Natural killer cell (primary cell): Measurements from ENCODE around the gene SCAF11. TPM values are rescaled to one million over a fixed set of nuclear protein-coding genes. Genes with fewer than 3 reads are reported as not detected.

ENCODE experiments used
- ATAC-seq, 3 donors: fragments of 150-1000 bp in 2 of 3; fragments of 200-7000 bp in 1 of 3; cut with Tn5 transposase; 1 replicate in 1 of 3; 2 replicates in 2 of 3; pipeline ENCODE4 v1.10.0; 2021; ENCODE audit warnings: mild to moderate bottlenecking in 2 of 3, moderate library complexity in 2 of 3
- DNase-seq, 2 donors: peaks; one replicate each; pipeline versions ENCODE4 v3.0.0 to v3.0.0-alpha.2; 2013 to 2021; ENCODE audit warnings: mixed read lengths in 1 of 2
- H3K27ac ChIP-seq: one replicate; pipeline ENCODE4 v1.5.1; 2013; ENCODE audit warnings: mild to moderate bottlenecking, low read length
- H3K27me3 ChIP-seq: one replicate; pipeline ENCODE4 v1.6.1; 2013; ENCODE audit warnings: low read length; ENCODE audit not compliant: control insufficient read depth, insufficient read depth
- H3K36me3 ChIP-seq: one replicate; pipeline ENCODE4 v1.6.1; 2013; ENCODE audit warnings: low read length; ENCODE audit not compliant: control insufficient read depth, insufficient read depth
- H3K4me1 ChIP-seq: one replicate; pipeline ENCODE4 v1.6.1; 2013; ENCODE audit warnings: low read length; ENCODE audit not compliant: control insufficient read depth, insufficient read depth
- H3K4me3 ChIP-seq: one replicate; pipeline ENCODE4 v1.5.1; 2013; ENCODE audit warnings: low read length
- H3K9me3 ChIP-seq: one replicate; pipeline ENCODE4 v1.6.1; 2013; ENCODE audit warnings: low read length; ENCODE audit not compliant: control insufficient read depth, insufficient read depth
- H3K27ac Mint-ChIP-seq, 2 donors: one replicate each; pipeline ENCODE4 v1.8.0; 2022; ENCODE audit warnings: mild to moderate bottlenecking in 2 of 2, mixed read lengths in 2 of 2, moderate library complexity in 1 of 2
- H3K27me3 Mint-ChIP-seq, 2 donors: one replicate each; pipeline ENCODE4 v1.8.0; 2022; ENCODE audit warnings: low read depth in 2 of 2, mixed read lengths in 2 of 2
- H3K36me3 Mint-ChIP-seq: one replicate; pipeline ENCODE4 v1.8.0; 2022; ENCODE audit warnings: mixed read lengths
- H3K4me1 Mint-ChIP-seq, 2 donors: one replicate each; pipeline ENCODE4 v1.8.0; 2022; ENCODE audit warnings: mixed read lengths in 2 of 2
- H3K4me3 Mint-ChIP-seq: one replicate; pipeline ENCODE4 v1.8.0; 2022; ENCODE audit warnings: mild to moderate bottlenecking, moderate library complexity, mixed read lengths
- H3K9me3 Mint-ChIP-seq, 2 donors: one replicate each; pipeline ENCODE4 v1.8.0; 2022; ENCODE audit warnings: mixed read lengths in 2 of 2
- WGBS: methylation state at CpG from one replicate; pipeline ENCODE4 v1.1.7; 2013; ENCODE audit warnings: missing lambda C conversion rate; ENCODE audit not compliant: insufficient coverage; 5-methylcytosine and 5-hydroxymethylcytosine counted together
- intact Hi-C: fragments of 100-400 bp; cut with micrococcal nuclease; formaldehyde crosslinking; loops from one replicate; pipeline ENCODE4 v1.14.2; 2022
- total RNA-seq, 4 donors: library from RNA; stranded (reverse); fragments of 120-200 nt in 1 of 4; gene quantifications; one replicate each; pipeline versions ENCODE4 v1.2.3 to v1.2.4, GENCODE V29; 2013 to 2022
- TF ChIP-seq, protein P1 (sequence below): fragments of 200-600 bp; IDR thresholded peaks from one replicate; pipeline ENCODE4 v1.8.0; 2022; ENCODE audit warnings: antibody characterized with exemption

SCAF11 gene
- total RNA-seq, 3 donors from 2014 or later (not counting 1 experiment from before 2014, with no cell fraction given), result 208 to 232 (median 220) TPM

DNA sequence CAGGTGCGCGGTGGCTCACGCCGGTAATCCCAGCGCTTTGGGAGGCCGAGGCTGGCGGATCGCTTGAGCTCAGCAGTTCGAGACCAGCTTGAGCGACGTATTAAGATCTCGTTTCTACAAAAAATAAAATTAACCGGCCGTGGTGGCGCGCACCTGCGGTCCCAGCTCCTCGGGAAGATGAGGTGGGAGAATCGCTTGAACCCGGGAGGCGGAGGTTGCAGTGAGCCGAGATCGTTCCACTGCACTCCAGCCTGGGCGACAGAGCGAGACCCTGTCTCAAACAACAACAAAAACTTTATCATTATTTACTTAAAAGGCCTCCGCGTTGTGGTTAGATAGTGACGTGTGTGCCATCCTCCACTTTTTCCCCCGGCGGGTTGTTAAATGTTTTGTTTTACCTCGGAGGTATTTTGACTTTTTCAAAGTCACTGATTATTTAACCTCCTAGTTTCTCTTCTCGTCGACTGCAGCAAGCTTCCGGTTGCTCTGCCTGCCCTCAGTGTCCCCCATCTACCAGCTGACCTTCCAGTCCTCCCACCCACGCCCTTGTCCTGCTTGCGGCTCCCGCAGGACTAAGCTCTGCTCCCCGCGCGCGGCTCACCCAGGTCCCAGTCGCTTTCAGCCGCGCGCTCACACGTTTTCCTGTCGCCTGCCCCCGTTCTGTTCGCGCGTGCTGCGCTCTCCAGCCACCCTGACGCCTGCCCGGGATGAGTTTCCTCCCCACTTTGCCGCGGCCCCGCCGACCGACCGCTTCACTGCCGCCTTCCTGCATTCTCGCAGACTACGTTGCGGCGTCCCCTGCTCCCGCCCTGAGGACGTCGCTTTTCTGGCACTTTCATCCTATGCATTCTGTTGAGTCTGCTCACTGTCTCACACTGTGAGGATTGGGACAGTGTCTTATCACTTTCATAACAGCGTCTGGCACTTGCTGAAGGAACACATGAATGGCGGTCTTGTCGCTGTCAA lies 1.2 kb upstream of the SCAF11 start:
- Mint-ChIP-seq H3K4me1 (peaks cover 40 to 43% of the 10 kb centered on the region in 2 donors), H3K9me3 (no peaks in the 10 kb centered on the region), H3K27me3 (peaks cover 0 to 4% of the 10 kb centered on the region in 2 donors), H3K27ac (peak overlapping the region; percentile 98), H3K36me3 (no peaks in the 10 kb centered on the region), H3K4me3 (peak overlapping the region; percentile 96)
- Histone ChIP-seq H3K9me3 (no peaks in the 10 kb centered on the region), H3K4me1 (peaks cover 12% of the 10 kb centered on the region), H3K27ac (peak overlapping the region; percentile 82), H3K27me3 (no peaks in the 10 kb centered on the region), H3K36me3 (peaks cover 8% of the 10 kb centered on the region), H3K4me3 (peak overlapping the region; percentile 51)
- WGBS, result under 1% methylated on average over 68 of the region's 71 CpGs
- TF ChIP-seq, protein P1, sequence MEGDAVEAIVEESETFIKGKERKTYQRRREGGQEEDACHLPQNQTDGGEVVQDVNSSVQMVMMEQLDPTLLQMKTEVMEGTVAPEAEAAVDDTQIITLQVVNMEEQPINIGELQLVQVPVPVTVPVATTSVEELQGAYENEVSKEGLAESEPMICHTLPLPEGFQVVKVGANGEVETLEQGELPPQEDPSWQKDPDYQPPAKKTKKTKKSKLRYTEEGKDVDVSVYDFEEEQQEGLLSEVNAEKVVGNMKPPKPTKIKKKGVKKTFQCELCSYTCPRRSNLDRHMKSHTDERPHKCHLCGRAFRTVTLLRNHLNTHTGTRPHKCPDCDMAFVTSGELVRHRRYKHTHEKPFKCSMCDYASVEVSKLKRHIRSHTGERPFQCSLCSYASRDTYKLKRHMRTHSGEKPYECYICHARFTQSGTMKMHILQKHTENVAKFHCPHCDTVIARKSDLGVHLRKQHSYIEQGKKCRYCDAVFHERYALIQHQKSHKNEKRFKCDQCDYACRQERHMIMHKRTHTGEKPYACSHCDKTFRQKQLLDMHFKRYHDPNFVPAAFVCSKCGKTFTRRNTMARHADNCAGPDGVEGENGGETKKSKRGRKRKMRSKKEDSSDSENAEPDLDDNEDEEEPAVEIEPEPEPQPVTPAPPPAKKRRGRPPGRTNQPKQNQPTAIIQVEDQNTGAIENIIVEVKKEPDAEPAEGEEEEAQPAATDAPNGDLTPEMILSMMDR, result no peak
- peak; percentile 10 to 25 (median 14) for ATAC-seq
- peak; percentile 64 to 88 for DNase-seq
- intact Hi-C loops, result loop anchor here (2.0 to 5.0 kb wide), 5 partner anchors 113 to 1716 kb away; partner anchors contain the start of gene RPAP3

DNA sequence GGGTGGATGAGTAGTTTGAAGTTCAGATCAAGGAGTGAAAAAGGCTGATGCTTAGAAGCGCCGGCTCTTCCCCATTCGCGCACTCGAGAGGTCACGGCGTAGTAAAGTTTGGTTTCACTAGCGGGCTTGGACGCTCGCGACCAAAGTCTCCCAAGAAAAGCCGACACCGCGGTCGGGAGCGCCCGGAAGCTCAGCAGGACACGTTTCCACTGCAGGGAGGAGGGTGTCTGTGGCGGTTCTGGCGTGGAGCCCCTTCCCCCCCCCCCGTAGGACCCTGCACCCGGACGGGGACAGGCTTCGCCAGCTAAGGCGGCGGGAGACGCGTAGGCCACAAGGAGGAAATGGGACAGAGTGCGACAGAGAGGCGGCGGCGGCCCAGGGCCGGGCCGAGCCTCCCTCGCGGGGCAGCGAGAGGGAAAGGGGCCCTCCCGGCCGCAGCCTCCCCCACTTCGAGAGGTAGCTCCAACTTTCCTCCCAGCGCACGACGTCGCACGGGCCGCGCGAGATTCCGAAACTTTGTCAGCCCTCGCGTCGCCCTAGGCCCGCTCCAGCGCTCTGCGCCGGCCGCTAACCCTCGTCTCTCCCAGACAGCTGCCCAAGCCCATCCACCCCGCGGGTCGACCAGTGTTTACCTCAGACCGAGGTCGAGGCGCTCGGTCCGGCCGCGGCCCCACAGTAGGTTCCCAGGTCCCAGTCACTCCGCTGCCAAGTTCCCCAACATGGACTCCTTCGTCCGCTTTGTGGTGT lies 480 bp downstream of the SCAF11 start:
- H3K27ac ChIP-seq, result peak overlapping the region; percentile 89
- peak overlapping the region; percentile 69 for H3K4me3 ChIP-seq
- Mint-ChIP-seq H3K4me3 (peak overlapping the region; percentile 96), H3K9me3 (no peaks in the 10 kb centered on the region), H3K4me1 (peaks cover 57 to 59% of the 10 kb centered on the region in 2 donors), H3K27ac (peak overlapping the region; percentile 98), H3K36me3 (no peaks in the 10 kb centered on the region), H3K27me3 (peaks cover 0 to 2% of the 10 kb centered on the region in 2 donors)
- peak; percentile 10 to 33 (median 20) for ATAC-seq
- peak; percentile 56 to 74 for DNase-seq
- under 1% methylated on average over 71 of the region's 71 CpGs for WGBS
- TF ChIP-seq, protein P1, result no peak
- H3K36me3 ChIP-seq, result peaks cover 10% of the 10 kb centered on the region
- H3K27me3 ChIP-seq, result no peaks in the 10 kb centered on the region
- intact Hi-C loops, result loop anchor here (1.0 to 5.0 kb wide), 6 partner anchors 111 to 1717 kb away; partner anchors contain the start of gene RPAP3
- H3K9me3 ChIP-seq, result no peaks in the 10 kb centered on the region
- H3K4me1 ChIP-seq, result peaks cover 13% of the 10 kb centered on the region

DNA sequence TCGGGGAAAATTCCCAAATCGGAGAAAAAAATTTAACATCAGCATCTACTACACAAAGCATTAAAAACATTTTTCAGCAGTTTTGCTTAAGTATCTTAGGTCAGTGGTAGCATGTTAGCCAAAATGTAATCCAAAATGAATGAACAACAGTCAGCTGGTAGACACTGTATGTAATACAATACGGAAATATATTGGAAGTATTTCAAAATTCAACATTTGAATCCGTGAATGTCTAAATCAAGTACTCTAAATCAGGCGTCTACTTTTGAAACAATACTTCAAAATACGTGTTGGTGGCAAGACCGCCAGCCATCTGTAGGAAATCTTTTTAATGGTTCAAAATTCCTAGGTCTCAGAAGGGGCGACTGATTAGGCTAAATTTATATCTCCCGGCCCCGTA lies 1.1 kb downstream of the SCAF11 start:
- H3K27ac ChIP-seq, result peak overlapping the region; percentile 89
- peaks cover 10% of the 10 kb centered on the region for H3K36me3 ChIP-seq
- H3K27me3 Mint-ChIP-seq, result peaks cover 0 to 2% of the 10 kb centered on the region in 2 donors
- peak overlapping the region; percentile 69 for H3K4me3 ChIP-seq
- TF ChIP-seq, protein P1, result no peak
- no peaks in the 10 kb centered on the region for H3K9me3 Mint-ChIP-seq
- intact Hi-C loops, result no loop called here
- DNase-seq (no peak), ATAC-seq (no peak)
- peak overlapping the region; percentile 98 for H3K27ac Mint-ChIP-seq
- WGBS, result 0% methylated on average over 7 of the region's 10 CpGs
- H3K27me3 ChIP-seq, result no peaks in the 10 kb centered on the region
- H3K9me3 ChIP-seq, result no peaks in the 10 kb centered on the region
- no peaks in the 10 kb centered on the region for H3K36me3 Mint-ChIP-seq
- H3K4me1 Mint-ChIP-seq, result peaks cover 63 to 65% of the 10 kb centered on the region in 2 donors
- H3K4me1 ChIP-seq, result peaks cover 18% of the 10 kb centered on the region
- H3K4me3 Mint-ChIP-seq, result peak overlapping the region; percentile 96
